Calu3 (cell line): ENCODE data around the gene KIAA1191. TPM values are rescaled to one million over a fixed set of nuclear protein-coding genes. Genes with fewer than 3 reads are reported as not detected.
A peak's percentile ranks its signal among the peaks of the same experiment; 100 is the strongest.
"Not testable (repeated sequence)": the region's sequence is repeated elsewhere in the genome, so short reads cannot be mapped to it uniquely, and the experiment has no call there.

Experiments used
- BruUV-seq: library from RNA; stranded (reverse); fragments of 400-500 nt; replicated peaks from 2 replicates; lab custom pipeline; 2021; lab: Mats Ljungman, UMichigan
- CTCF ChIA-PET: fragments of 300-600 bp; sonication (Branson Sonifier 250); formaldehyde crosslinking; loops from one replicate; lab custom pipeline; 2022; ENCODE audit warnings: antibody characterized with exemption; lab: Charles Lee
- DNase-seq: peaks from one replicate; pipeline ENCODE4 v3.0.0; 2022
- H3K27ac Mint-ChIP-seq: one replicate; pipeline ENCODE4 v1.8.0; 2022; ENCODE audit warnings: mixed read lengths; ENCODE audit not compliant: unreplicated experiment
- H3K27me3 Mint-ChIP-seq: one replicate; pipeline ENCODE4 v1.8.0; 2022; ENCODE audit warnings: mixed read lengths; ENCODE audit not compliant: unreplicated experiment
- H3K36me3 Mint-ChIP-seq: one replicate; pipeline ENCODE4 v1.8.0; 2022; ENCODE audit warnings: mild to moderate bottlenecking, moderate library complexity, mixed read lengths; ENCODE audit not compliant: insufficient read depth, unreplicated experiment
- H3K4me1 Mint-ChIP-seq: one replicate; pipeline ENCODE4 v1.8.0; 2022; ENCODE audit warnings: mild to moderate bottlenecking, low read depth, mixed read lengths; ENCODE audit not compliant: unreplicated experiment
- H3K4me3 Mint-ChIP-seq: one replicate; pipeline ENCODE4 v1.8.0; 2022; ENCODE audit warnings: mild to moderate bottlenecking, low read depth, moderate library complexity, mixed read lengths; ENCODE audit not compliant: unreplicated experiment
- H3K9me3 Mint-ChIP-seq: one replicate; pipeline ENCODE4 v1.8.0; 2022; ENCODE audit warnings: low read depth, mixed read lengths; ENCODE audit not compliant: unreplicated experiment
- intact Hi-C: fragments of 100-400 bp; cut with micrococcal nuclease; formaldehyde crosslinking; loops from one replicate; pipeline ENCODE4 v1.10.0; 2022; ENCODE audit not compliant: unreplicated experiment
- microRNA-seq: library from miRNA; unstranded; fragments of <30 nt; microRNA quantifications from one replicate; pipeline ENCODE4 v1.2.0, GENCODE V29; 2022
- total RNA-seq: library from RNA; stranded (reverse); gene quantifications from 2 replicates; pipeline ENCODE4 v1.2.3, GENCODE V29; 2022
- TF ChIP-seq, protein P1 (sequence below): fragments of 200-600 bp; IDR thresholded peaks from one replicate; pipeline ENCODE4 v1.8.0; 2022; ENCODE audit warnings: antibody characterized with exemption; ENCODE audit not compliant: unreplicated experiment

The KIAA1191 gene
- total RNA-seq, 1 experiment from 2014 or later, result 79.0 TPM

DNA sequence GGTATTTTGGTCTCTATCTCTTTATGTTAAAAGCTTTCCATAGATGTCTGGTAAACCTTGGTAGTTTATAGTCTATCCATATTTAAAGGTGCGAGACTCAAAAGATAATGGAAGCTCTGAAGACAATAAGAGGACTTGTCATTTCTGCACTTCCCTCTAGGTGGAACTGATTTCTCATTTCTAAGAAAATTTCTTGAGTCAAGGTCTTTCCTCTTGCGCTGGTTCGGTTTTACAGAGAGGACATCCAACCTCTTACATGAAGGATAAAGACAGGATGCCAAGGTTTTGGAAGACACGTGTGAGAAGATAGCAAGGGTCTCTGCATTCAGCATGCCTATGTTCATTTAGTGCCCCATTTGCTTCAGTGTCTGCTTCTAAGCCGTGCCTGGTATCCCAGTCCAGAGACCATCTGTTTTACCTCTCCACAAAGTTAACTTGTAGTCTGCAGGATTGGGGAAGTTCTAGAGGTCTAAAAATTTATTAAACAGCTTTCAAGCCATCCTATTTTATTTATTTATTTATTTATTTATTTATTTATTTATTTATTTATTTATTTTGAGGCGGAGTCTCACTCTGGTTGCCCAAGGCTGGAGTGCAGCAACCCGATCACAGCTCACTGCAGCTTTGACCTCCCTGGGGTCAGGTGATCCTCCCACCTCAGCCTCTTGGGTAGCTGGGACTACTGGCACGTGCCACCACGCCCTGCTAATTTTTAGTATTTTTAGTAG is 41.6 kb downstream of the KIAA1191 start:
- TF ChIP-seq, protein P1, sequence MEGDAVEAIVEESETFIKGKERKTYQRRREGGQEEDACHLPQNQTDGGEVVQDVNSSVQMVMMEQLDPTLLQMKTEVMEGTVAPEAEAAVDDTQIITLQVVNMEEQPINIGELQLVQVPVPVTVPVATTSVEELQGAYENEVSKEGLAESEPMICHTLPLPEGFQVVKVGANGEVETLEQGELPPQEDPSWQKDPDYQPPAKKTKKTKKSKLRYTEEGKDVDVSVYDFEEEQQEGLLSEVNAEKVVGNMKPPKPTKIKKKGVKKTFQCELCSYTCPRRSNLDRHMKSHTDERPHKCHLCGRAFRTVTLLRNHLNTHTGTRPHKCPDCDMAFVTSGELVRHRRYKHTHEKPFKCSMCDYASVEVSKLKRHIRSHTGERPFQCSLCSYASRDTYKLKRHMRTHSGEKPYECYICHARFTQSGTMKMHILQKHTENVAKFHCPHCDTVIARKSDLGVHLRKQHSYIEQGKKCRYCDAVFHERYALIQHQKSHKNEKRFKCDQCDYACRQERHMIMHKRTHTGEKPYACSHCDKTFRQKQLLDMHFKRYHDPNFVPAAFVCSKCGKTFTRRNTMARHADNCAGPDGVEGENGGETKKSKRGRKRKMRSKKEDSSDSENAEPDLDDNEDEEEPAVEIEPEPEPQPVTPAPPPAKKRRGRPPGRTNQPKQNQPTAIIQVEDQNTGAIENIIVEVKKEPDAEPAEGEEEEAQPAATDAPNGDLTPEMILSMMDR, result peak; percentile 18
- BruUV-seq, result no TSS peak
- Mint-ChIP-seq H3K4me3 (no peak overlapping the region), H3K27ac (no peak overlapping the region), H3K9me3 (no peaks in the 10 kb centered on the region), H3K36me3 (peaks cover 5% of the 10 kb centered on the region), H3K4me1 (peaks cover 11% of the 10 kb centered on the region), H3K27me3 (no peaks in the 10 kb centered on the region)
- intact Hi-C loops, result no loop called here
- CTCF ChIA-PET, result no interaction called here
- DNase-seq, result no peak

DNA sequence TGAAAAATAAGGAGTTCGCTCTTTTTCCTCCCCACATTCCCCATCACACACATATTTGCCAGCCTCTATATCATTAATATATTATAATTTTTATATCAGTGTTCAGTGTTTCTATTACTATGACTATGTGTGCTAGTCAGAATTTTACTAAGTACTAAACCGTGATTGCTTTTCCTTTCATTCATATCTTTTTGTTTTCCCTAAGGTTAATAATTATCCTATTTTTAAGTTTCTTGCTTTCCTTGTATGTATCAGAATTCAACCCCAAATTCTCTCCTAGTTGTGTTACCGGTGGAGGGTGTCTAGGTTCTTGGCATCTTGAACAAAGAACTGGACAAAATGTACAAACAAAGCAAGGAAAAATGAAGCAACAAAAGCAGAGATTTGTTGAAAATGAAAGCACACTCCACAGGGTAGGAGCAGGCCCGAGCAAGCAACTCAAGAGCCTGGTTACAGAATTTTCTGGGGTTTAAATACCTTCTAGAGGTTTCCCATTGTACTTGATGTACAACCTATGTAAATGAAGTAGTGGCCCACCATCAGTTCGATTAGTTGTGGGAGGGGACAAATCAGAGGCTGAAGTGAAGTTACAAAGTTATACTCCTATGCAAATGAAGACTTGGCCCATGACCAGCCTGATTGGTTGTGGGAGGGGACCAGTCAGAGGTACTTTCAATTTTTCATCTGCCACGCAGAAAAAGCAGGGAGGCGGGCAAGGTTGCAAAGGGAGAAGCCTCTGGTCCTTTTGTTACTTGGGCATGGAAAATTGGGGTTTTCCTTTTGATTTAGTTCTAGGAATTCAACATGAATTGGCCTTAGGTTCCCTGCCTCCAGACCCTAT is 43.8 kb downstream of the KIAA1191 start:
- H3K4me1 Mint-ChIP-seq, result peaks cover 11% of the 10 kb centered on the region
- H3K27me3 Mint-ChIP-seq, result no peaks in the 10 kb centered on the region
- no peak for DNase-seq
- no peak overlapping the region for H3K4me3 Mint-ChIP-seq
- TF ChIP-seq, protein P1, result no peak
- H3K9me3 Mint-ChIP-seq, result no peaks in the 10 kb centered on the region
- CTCF ChIA-PET, result no interaction called here
- intact Hi-C loops, result no loop called here
- H3K36me3 Mint-ChIP-seq, result peaks cover 10% of the 10 kb centered on the region
- no TSS peak for BruUV-seq
- peak overlapping the region; percentile 19 for H3K27ac Mint-ChIP-seq

DNA sequence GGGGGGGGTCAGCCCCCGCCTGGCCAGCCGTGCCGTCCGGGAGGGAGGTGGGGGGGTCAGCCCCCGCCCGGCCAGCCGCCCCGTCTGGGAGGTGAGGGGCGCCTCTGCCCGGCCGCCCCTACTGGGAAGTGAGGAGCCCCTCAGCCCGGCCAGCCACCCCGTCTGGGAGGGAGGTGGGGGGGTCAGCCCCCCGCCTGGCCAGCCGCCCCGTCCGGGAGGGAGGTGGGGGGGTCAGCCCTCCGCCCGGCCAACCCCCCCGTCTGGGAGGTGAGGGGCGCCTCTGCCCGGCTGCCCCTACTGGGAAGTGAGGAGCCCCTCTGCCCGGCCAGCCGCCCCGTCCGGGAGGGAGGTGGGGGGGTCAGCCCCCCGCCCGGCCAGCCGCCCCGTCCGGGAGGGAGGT is 56.2 kb downstream of the KIAA1191 start:
- DNase-seq, H3K4me3 Mint-ChIP-seq, H3K9me3 Mint-ChIP-seq, H3K27ac Mint-ChIP-seq, intact Hi-C loops, H3K4me1 Mint-ChIP-seq, CTCF ChIA-PET, H3K36me3 Mint-ChIP-seq, H3K27me3 Mint-ChIP-seq, BruUV-seq: not testable (repeated sequence)

Small RNAs within 50 kb of the gene (microRNA-seq; reads per million reads assigned to microRNA genes)
- gene MIR1271, result 3.9 reads per million, percentile 7 among the genes with 10 or more reads in this experiment

Other genes starting within 250 kb of the KIAA1191 start
- gene SIMC1, start 123.3 kb downstream of the KIAA1191 start, total RNA-seq, result 24.9 and 31.8 TPM in 2 replicates
- 3.8 and 4.2 TPM in 2 replicates for gene ARL10, start 3.7 kb upstream of the KIAA1191 start, total RNA-seq
- 84.5 and 88.5 TPM in 2 replicates for gene NOP16, start 26.8 kb upstream of the KIAA1191 start, total RNA-seq
- gene HIGD2A, start 27.0 kb upstream of the KIAA1191 start, total RNA-seq, result 72.5 and 72.6 TPM in 2 replicates
- 104 and 116 TPM in 2 replicates for gene CLTB, start 54.8 kb upstream of the KIAA1191 start, total RNA-seq
- 68.9 and 73.6 TPM in 2 replicates for gene FAF2, start 86.6 kb upstream of the KIAA1191 start, total RNA-seq
- 76.9 and 82.3 TPM in 2 replicates for gene RNF44, start 175.6 kb upstream of the KIAA1191 start, total RNA-seq
- 7.8 and 13.3 TPM in 2 replicates for gene CDHR2, start 187.6 kb upstream of the KIAA1191 start, total RNA-seq
- 11.5 and 12.6 TPM in 2 replicates for gene GPRIN1, start 248.4 kb upstream of the KIAA1191 start, total RNA-seq